Left lung (tissue), 10 donors: ENCODE results near the gene PARP3. TPM values are rescaled to one million over a fixed set of nuclear protein-coding genes. Genes with fewer than 3 reads are reported as not detected.
"Not testable (repeated sequence)": the region's sequence is repeated elsewhere in the genome, so short reads cannot be mapped to it uniquely, and the experiment has no call there.

Experiments used
- ATAC-seq: fragments of 200-7000 bp; cut with Tn5 transposase; one replicate; pipeline ENCODE4 v1.9.1; 2020; ENCODE audit warnings: moderate library complexity
- DNase-seq, 4 donors: peaks; one replicate each; pipeline ENCODE4 v3.0.0-alpha.2; 2013 to 2020
- H3K27ac ChIP-seq, 2 donors: fragments of 200-600 bp; sonication (generic) in 1 of 2; one replicate each; pipeline versions ENCODE4 v1.5.0 to v1.8.0; 2020 to 2021
- H3K27me3 ChIP-seq, 2 donors: fragments of 200-600 bp; sonication (generic) in 1 of 2; one replicate each; pipeline versions ENCODE4 v1.5.0 to v1.8.0; 2020 to 2021
- H3K36me3 ChIP-seq, 2 donors: fragments of 200-600 bp; sonication (generic) in 1 of 2; one replicate each; pipeline versions ENCODE4 v1.5.0 to v1.8.0; 2020 to 2021
- H3K4me1 ChIP-seq, 2 donors: fragments of 200-600 bp; one replicate each; pipeline ENCODE4 v1.8.0; 2021
- H3K4me3 ChIP-seq, 2 donors: fragments of 200-600 bp; sonication (generic) in 1 of 2; one replicate each; pipeline versions ENCODE4 v1.5.0 to v1.8.0; 2020 to 2021; ENCODE audit warnings: mild to moderate bottlenecking in 1 of 2
- H3K9me3 ChIP-seq, 2 donors: fragments of 200-600 bp; sonication (generic) in 1 of 2; one replicate each; pipeline versions ENCODE4 v1.5.0 to v1.8.0; 2020 to 2021
- intact Hi-C, 2 donors: fragments of 100-400 bp; cut with DNase I; formaldehyde crosslinking; loops; one replicate each; pipeline versions ENCODE4 v1.11.2 to v1.14.2; 2022
- polyA plus RNA-seq, 6 donors: library from polyadenylated mRNA; unstranded; fragments of 120-200 nt; gene quantifications; one replicate each; pipeline ENCODE4 v1.2.1, GENCODE V29; 2013; ENCODE audit not compliant: insufficient read length in 6 of 6
- total RNA-seq, 2 donors: library from RNA; stranded (reverse); fragmentation: NEBNext Ultra II Directional; extraction: Animal tissue kit (Norgen Biotek cat#: 25700); gene quantifications; one replicate each; pipeline ENCODE4 v1.2.1, GENCODE V29; 2021
- TF ChIP-seq, protein P1 (sequence below), 2 donors: fragments of 200-600 bp; sonication (generic) in 1 of 2; IDR thresholded peaks; one replicate each; pipeline versions ENCODE4 v1.5.0 to v1.8.0; 2021; ENCODE audit warnings: antibody characterized with exemption in 2 of 2
- donor health status: DM: no; HTN: yes; CAD: no.
- donor health status: DM: no; HTN: no; CAD: no.

PARP3 gene
- total and polyA plus RNA-seq, 8 donors = 16.5 to 24.1 (median 20.3) TPM

DNA sequence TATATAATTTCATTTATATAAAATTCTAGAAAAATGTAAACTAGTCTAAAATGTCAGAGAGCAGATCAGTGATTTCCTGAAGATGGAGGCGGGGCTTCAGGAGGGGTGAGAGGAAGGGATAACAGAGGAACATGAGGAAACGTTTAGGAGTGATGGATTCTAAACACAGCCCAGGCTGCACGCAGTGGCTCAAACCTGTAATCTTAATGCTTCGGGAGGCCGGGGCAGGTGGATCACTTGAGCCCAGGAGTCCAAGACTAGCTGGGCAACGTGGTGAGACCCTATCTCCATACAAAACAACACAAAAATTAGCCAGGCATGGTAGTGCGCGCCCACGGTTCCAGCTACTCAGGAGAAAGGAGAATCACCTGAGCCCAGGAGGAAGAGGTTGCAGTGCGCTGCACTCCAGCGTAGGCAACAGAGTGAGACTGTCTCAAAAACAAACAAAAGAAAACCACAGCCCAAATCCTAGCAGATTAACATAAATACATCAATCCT is 21.0 kb upstream of the PARP3 start:
- Histone ChIP-seq H3K4me1 (no peaks in the 10 kb centered on the region), H3K36me3 (no peaks in the 10 kb centered on the region), H3K4me3 (no peak overlapping the region), H3K9me3 (no peaks in the 10 kb centered on the region), H3K27me3 (no peaks in the 10 kb centered on the region), H3K27ac (no peak overlapping the region)
- intact Hi-C loops = no loop called here
- ATAC-seq (no peak), DNase-seq (no peak)
- TF ChIP-seq, protein P1, sequence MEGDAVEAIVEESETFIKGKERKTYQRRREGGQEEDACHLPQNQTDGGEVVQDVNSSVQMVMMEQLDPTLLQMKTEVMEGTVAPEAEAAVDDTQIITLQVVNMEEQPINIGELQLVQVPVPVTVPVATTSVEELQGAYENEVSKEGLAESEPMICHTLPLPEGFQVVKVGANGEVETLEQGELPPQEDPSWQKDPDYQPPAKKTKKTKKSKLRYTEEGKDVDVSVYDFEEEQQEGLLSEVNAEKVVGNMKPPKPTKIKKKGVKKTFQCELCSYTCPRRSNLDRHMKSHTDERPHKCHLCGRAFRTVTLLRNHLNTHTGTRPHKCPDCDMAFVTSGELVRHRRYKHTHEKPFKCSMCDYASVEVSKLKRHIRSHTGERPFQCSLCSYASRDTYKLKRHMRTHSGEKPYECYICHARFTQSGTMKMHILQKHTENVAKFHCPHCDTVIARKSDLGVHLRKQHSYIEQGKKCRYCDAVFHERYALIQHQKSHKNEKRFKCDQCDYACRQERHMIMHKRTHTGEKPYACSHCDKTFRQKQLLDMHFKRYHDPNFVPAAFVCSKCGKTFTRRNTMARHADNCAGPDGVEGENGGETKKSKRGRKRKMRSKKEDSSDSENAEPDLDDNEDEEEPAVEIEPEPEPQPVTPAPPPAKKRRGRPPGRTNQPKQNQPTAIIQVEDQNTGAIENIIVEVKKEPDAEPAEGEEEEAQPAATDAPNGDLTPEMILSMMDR (IDR thresholded peaks at IDR 0.05) = no peak

DNA sequence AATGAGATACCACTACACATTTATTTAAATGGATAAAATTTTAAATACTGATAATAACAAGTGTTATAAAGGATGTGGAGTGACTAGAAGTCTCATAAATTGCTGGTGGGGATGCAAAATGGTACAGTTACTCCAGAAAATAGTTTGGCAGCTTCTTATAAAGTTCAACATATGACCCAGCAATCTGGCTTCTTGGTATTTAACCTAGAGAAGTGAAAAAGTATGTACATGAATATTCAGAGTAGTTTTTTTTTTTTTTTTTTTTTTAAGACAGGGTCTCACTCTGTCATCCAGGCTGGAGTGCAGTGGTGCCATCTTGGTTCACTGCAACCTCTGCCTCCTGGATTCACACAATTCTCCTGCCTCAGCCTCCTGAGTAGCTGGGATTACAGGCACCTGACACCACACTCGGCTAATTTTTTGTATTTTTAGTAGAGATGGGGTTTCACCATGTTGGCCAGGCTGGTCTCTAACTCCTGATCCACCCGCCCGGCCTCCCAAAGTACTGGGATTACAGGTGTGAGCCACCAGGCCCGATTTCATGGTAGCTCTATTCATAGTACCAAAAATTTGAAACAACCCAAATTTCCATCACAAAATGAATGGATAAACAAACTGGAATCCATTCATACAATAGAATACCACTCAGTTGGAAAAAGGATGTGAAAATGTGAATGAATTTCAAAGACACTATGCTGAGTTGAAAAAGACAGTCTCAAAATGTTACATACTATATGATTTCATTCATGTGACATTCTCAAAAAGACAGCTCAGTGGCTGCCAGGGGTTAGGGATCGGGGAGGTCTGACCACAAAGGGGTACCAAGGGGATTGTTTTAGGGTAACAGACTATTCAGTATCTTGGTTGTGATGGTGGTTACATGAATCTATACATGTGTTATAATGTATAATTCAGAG is 14.8 kb upstream of the PARP3 start:
- H3K4me3 ChIP-seq = no peak overlapping the region
- peaks cover 0 to 18% of the 10 kb centered on the region in 2 donors for H3K36me3 ChIP-seq
- H3K4me1 ChIP-seq = no peaks in the 10 kb centered on the region
- H3K27ac ChIP-seq = no peak overlapping the region
- H3K27me3 ChIP-seq = no peaks in the 10 kb centered on the region
- no peaks in the 10 kb centered on the region for H3K9me3 ChIP-seq
- intact Hi-C loops = no loop called here
- no peak for ATAC-seq
- TF ChIP-seq, protein P1 (IDR thresholded peaks at IDR 0.05) = no peak
- DNase-seq = no peak

DNA sequence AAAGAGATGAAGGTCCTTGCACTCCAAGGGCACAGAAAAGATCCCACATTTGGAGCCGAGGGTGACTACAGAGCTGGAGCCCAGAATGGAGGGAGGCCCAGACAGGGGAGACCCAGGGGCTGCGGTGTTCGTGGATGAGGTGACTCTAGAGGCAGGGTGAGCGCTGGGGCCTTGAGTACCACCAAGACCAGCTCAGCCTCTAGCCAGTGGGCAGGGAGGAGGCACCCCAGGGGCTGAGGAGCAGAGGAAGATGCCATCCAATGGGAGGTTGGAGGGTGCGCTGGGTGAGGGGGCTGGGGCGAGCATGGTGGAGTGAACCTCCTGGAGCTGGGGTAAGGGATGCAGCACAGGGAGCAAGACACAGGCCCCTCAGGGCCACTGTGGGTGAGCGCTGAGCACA is 13.7 kb upstream of the PARP3 start:
- no peak overlapping the region for H3K27ac ChIP-seq
- intact Hi-C loops = no loop called here
- no peak overlapping the region for H3K4me3 ChIP-seq
- H3K36me3 ChIP-seq = peaks cover 0 to 29% of the 10 kb centered on the region in 2 donors
- DNase-seq (no peak), ATAC-seq (no peak)
- TF ChIP-seq, protein P1 (IDR thresholded peaks at IDR 0.05) = no peak
- no peaks in the 10 kb centered on the region for H3K9me3 ChIP-seq
- no peaks in the 10 kb centered on the region for H3K4me1 ChIP-seq
- no peaks in the 10 kb centered on the region for H3K27me3 ChIP-seq

DNA sequence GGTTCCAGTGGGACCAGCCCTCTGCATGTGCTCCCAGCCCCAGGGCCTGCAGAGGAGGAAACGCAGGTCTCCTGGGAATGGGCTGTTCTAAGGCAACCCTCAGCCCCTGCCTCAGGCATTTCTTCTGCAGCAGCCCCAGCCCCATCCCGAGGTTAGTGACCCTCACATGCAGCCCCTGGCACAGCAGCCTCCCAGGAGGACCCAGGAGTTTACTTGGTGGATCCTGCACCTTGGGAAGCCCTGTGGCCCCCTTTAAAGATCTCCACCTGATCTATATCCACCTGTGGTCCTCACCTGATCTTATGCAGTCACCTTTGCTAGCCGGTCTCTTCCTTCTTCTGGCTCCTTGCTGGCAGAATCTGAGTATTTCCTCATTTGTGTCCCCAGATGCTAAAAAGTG is 13.2 kb upstream of the PARP3 start:
- H3K27ac ChIP-seq, DNase-seq, ATAC-seq, H3K4me3 ChIP-seq, H3K27me3 ChIP-seq, intact Hi-C loops, H3K9me3 ChIP-seq, H3K4me1 ChIP-seq: not testable (repeated sequence)
- peaks cover 0 to 34% of the 10 kb centered on the region in 2 donors for H3K36me3 ChIP-seq

DNA sequence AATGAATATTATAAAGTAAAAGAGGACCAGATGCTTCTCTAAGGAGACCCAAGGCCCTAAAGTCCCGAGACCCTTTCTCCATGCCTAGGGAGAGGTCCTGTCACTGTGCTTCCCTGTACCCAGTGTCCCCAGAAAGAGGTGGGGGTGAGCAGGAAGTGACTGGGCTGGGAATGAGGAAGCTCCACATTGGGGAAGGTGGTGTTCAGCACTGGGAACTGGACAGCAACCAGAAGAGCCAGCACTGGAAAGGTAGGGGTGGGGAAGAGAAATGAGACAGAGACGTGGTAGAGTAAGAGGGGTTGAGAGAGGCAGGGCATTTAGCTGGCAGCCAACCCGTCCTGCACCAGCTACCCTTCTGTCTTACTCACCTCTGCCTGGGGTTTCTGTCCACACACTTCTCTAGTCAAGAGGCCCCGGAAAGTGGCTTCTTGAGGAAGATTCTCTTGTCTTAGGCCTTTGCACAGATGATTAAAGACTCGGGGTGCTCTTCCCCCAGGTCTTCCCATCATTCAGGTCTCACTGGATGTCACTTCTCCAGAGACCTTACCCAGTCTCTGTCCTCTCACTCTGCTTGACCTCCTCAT is 12.7 kb upstream of the PARP3 start:
- Histone ChIP-seq H3K9me3 (no peaks in the 10 kb centered on the region), H3K36me3 (peaks cover 0 to 40% of the 10 kb centered on the region in 2 donors), H3K27me3 (no peaks in the 10 kb centered on the region), H3K4me3 (no peak overlapping the region), H3K27ac (no peak overlapping the region), H3K4me1 (no peaks in the 10 kb centered on the region)
- TF ChIP-seq, protein P1 (IDR thresholded peaks at IDR 0.05) = no peak
- intact Hi-C loops = no loop called here
- peak; percentile 33 for ATAC-seq
- DNase-seq = no peak
